ENCODE results near the gene EN1. TPM values are rescaled to one million over a fixed set of nuclear protein-coding genes. Genes with fewer than 3 reads are reported as not detected.

EN1 gene
- total and polyA plus RNA-seq, 2 of the 13 experiments (the other 11 are each of a cell fraction or from before 2014, with no cell fraction given): not detected

DNA sequence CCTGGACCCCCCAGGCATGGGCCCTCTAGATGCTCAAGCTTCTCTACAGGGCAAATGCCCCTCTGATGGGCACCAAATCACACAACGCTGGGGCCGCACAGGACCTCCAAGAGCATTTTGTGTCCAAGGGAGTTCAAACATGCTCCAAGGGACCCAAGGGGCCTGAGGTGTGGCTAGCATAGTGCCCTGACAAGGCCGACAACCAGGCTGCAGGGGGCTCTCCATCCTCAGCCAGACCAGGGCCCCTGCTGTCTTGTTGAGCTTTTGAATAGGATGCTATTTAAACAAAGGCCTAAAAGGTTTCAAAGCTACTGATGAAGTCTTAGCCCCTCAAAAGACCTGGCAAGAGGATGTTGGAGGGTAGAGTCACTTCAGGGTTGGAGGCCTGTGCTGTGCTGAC is 33.1 kb downstream of the EN1 start:
- Histone ChIP-seq H3K27me3 (ENCODE audit: control insufficient read depth in 1 of 2, insufficient read depth in 2 of 2, low read length in 2 of 2) (peaks cover 4 to 49% of the 10 kb centered on the region in 2 experiments; a peak in 4 of 5 replicates), H3K9me3 (ENCODE audit: low read length) (no peaks in the 10 kb centered on the region), H3K4me3 (replicated peaks in 1 of 3; ENCODE audit: insufficient read depth in 1 of 3, low read depth in 2 of 3, low read length in 3 of 3) (no peak overlapping the region), H3K9ac (ENCODE audit: insufficient read depth, low read depth, low read length) (no peak overlapping the region), H2AFZ (ENCODE audit: low read length) (no peak overlapping the region), H3K36me3 (replicated peaks in 1 of 2; ENCODE audit: control insufficient read depth in 1 of 2, insufficient read depth in 2 of 2, low read length in 2 of 2) (no peaks in the 10 kb centered on the region), H3K79me2 (ENCODE audit: insufficient read depth, low read length) (no peaks in the 10 kb centered on the region), H4K20me1 (ENCODE audit: insufficient read depth, low read length) (no peaks in the 10 kb centered on the region), H3K4me2 (ENCODE audit: low read depth, low read length) (no peak overlapping the region), H3K4me1 (ENCODE audit: insufficient read depth, low read length) (no peaks in the 10 kb centered on the region), H3K27ac (ENCODE audit: extremely low read length, insufficient read depth, low read length) (no peak overlapping the region)
- ATAC-seq: no peak
- BruUV-seq (replicated peaks): no TSS peak
- in situ Hi-C loops (cut with HindIII; ENCODE audit: extremely low pct_ligation_motif_present, low pct_unique_long_range_greater_than_20kb): no loop called here
- no peak for DNase-seq (ENCODE audit: low spot score)
- intact Hi-C loops (cut with micrococcal nuclease; ENCODE audit: unreplicated experiment): no loop called here
- ChIA-PET CTCF (ENCODE audit: low intra/inter-chr PET ratio, low total read pairs) (no interaction called here), POLR2A (no interaction called here)
- 0% methylated on average over 3 of the region's 3 CpGs for WGBS (ENCODE audit: low lambda C conversion rate)
- FAIRE-seq: no peak
- TF ChIP-seq ATF7 (IDR thresholded peaks at IDR 0.05) (no peak), ATF7 (CRISPR knock-in tag; IDR thresholded peaks at IDR 0.05) (no peak), NCOA5 (CRISPR knock-in tag; IDR thresholded peaks at IDR 0.05) (no peak), EZH2 (conservative IDR thresholded peaks at IDR 0.05; ENCODE audit: low read depth, low read length) (no peak), GZF1 (CRISPR knock-in tag; IDR thresholded peaks at IDR 0.05) (no peak), NAIF1 (CRISPR knock-in tag; IDR thresholded peaks at IDR 0.05; ENCODE audit: borderline replicate concordance) (no peak), PITX1 (CRISPR knock-in tag; IDR thresholded peaks at IDR 0.05) (no peak), ZNF160 (CRISPR knock-in tag; IDR thresholded peaks at IDR 0.05) (no peak), ZNF790 (CRISPR knock-in tag; IDR thresholded peaks at IDR 0.05; ENCODE audit: borderline replicate concordance) (no peak), AGO2 (optimal IDR thresholded peaks at IDR 0.05; ENCODE audit: low read depth, low read length) (no peak)
- TF ChIP-seq, protein P1, sequence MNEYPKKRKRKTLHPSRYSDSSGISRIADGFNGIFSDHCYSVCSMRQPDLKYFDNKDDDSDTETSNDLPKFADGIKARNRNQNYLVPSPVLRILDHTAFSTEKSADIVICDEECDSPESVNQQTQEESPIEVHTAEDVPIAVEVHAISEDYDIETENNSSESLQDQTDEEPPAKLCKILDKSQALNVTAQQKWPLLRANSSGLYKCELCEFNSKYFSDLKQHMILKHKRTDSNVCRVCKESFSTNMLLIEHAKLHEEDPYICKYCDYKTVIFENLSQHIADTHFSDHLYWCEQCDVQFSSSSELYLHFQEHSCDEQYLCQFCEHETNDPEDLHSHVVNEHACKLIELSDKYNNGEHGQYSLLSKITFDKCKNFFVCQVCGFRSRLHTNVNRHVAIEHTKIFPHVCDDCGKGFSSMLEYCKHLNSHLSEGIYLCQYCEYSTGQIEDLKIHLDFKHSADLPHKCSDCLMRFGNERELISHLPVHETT (CRISPR knock-in tag; conservative IDR thresholded peaks at IDR 0.05): no peak
- TF ChIP-seq, protein P2, sequence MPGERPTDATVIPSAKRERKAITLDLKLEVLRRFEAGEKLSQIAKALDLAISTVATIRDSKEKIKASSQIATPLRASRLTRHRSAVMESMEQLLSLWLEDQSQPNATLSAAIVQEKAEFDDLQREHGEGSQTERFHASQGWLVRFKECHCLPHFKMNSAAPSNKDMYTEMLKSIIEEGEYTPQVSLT (CRISPR knock-in tag; IDR thresholded peaks at IDR 0.05; ENCODE audit: borderline replicate concordance, low read depth): no peak
- TF ChIP-seq, protein P3, sequence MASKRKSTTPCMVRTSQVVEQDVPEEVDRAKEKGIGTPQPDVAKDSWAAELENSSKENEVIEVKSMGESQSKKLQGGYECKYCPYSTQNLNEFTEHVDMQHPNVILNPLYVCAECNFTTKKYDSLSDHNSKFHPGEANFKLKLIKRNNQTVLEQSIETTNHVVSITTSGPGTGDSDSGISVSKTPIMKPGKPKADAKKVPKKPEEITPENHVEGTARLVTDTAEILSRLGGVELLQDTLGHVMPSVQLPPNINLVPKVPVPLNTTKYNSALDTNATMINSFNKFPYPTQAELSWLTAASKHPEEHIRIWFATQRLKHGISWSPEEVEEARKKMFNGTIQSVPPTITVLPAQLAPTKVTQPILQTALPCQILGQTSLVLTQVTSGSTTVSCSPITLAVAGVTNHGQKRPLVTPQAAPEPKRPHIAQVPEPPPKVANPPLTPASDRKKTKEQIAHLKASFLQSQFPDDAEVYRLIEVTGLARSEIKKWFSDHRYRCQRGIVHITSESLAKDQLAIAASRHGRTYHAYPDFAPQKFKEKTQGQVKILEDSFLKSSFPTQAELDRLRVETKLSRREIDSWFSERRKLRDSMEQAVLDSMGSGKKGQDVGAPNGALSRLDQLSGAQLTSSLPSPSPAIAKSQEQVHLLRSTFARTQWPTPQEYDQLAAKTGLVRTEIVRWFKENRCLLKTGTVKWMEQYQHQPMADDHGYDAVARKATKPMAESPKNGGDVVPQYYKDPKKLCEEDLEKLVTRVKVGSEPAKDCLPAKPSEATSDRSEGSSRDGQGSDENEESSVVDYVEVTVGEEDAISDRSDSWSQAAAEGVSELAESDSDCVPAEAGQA (IDR thresholded peaks at IDR 0.05; ENCODE audit: low read depth): no peak
- TF ChIP-seq, protein P3 (CRISPR knock-in tag; IDR thresholded peaks at IDR 0.05; ENCODE audit: borderline replicate concordance): no peak
- TF ChIP-seq, protein P4, sequence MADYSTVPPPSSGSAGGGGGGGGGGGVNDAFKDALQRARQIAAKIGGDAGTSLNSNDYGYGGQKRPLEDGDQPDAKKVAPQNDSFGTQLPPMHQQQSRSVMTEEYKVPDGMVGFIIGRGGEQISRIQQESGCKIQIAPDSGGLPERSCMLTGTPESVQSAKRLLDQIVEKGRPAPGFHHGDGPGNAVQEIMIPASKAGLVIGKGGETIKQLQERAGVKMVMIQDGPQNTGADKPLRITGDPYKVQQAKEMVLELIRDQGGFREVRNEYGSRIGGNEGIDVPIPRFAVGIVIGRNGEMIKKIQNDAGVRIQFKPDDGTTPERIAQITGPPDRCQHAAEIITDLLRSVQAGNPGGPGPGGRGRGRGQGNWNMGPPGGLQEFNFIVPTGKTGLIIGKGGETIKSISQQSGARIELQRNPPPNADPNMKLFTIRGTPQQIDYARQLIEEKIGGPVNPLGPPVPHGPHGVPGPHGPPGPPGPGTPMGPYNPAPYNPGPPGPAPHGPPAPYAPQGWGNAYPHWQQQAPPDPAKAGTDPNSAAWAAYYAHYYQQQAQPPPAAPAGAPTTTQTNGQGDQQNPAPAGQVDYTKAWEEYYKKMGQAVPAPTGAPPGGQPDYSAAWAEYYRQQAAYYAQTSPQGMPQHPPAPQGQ (CRISPR knock-in tag; IDR thresholded peaks at IDR 0.05; ENCODE audit: borderline replicate concordance): no peak
